Mesenteric fat pad (tissue), 1 donor: Measurements from ENCODE around the gene MRPL51. TPM values are rescaled to one million over a fixed set of nuclear protein-coding genes. Genes with fewer than 3 reads are reported as not detected.
A peak's percentile ranks its signal among the peaks of the same experiment; 100 is the strongest.

Experiments used
- DNase-seq: peaks from one replicate; pipeline ENCODE4 v3.0.0-alpha.2; 2020; ENCODE audit warnings: low spot score
- total RNA-seq: library from RNA; stranded (reverse); fragmentation: NEBNext Ultra II Directional; extraction: Animal tissue kit (Norgen Biotek cat#: 25700); gene quantifications from one replicate; pipeline ENCODE4 v1.2.1, GENCODE V29; 2021
- donor health status: DM: yes; HTN: yes; CAD: no.

MRPL51 gene
- total RNA-seq, 1 donor from 2014 or later = 116 TPM

DNA sequence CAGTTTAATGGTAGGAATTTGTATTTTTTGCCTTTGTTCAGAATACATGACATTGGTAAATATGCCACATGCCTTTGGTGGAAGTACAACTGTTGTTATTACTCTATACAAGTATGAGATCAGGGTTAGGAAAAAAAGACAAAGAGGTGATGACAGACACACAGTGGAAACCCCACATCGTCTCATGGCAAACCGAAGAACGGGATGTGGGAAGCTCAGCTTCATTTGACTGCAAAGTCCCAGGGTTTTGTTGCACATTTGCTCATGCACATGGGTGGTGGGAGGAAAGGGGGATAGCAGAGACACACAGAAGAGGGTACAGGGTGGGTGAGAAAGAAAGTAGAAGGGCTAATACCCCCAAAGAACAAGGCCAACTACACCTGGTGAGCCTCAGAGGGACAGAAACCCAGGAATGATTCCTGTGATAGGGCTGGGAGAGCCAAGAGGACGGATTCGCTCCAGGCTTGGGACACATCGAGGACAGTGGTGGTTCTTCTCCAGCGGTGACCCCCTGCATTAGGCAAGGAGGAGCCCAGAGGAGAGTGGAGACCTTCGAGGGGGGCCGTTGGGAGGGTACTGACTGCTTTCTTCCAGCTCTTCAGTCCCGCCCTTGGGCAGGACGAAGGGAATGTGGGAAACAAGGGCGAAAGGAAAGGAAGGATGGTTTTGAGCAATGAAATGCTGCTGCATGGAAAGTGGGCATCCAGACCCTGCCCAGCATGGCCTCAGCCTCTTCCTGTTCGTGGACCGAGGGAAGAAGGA is 30.6 kb downstream of the MRPL51 start:
- peak; percentile 57 for DNase-seq

DNA sequence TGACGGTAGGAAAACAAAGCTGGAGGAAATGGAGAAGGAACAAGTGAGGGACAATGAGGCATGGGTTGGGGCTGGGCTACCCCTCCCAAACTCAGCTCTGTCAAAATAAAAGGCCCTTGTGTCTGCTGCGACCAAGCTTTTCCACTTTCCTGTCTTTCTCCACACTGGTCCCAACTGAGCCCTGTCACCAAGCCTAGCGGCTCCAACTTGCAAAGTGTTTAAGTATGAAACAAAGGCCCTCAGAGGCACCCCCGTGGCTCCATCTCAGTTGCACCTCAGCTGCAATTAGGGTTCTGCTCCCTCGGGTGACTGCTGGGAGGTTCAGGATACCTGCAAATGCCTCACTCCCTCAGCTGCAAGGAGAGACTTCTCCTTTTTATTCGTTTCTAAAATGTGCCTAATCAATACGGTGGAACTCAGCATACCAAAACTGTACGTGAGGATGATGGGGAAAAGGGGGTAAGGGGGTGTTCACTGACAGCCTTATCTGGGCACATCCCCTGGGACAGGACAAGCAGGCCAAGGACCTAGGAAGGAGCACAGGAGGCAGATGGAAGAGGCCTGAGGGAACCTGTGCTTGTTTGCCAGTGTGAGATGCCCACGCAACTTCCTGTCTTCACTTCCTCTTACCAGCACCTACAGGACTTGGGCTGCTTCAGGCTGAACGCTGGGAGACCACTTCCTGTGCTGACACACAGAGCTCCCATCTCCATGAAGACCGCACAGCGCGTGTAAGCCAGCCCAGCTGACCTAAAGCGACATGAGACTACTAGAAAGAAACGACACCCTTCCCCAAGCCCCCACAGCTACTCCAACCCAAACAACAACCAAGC is 31.4 kb downstream of the MRPL51 start:
- peak; percentile 85 for DNase-seq

DNA sequence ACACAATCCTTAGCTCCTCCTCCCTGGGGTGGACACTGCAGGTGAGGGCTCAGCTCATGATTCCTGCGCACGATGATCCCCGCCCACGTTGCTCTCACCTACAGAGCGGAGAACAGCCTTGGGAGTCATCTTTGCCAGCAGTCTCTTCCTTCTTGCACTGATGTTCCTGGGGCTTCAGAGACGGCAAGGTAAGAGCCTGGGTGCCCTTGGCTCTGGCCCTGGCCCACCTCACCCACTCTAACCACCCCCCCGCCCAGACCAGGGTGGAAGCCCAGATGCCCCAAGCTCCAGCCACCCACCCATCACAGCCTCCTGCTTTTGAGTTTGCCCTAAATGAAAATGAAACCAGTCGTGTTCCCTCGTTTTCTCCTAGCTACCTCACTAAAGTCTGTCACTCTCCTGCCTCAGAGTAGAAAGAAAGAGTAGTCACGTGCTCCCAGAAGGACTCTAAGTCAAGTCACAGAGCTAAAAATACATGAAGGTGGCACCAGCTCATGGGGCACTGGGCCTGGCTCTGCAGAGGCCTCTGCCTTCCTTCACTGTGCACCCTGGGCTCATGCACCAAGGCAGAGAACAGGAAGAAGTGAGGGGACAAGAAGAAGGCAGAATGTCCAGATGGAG is 32.2 kb downstream of the MRPL51 start:
- peak; percentile 33 for DNase-seq

DNA sequence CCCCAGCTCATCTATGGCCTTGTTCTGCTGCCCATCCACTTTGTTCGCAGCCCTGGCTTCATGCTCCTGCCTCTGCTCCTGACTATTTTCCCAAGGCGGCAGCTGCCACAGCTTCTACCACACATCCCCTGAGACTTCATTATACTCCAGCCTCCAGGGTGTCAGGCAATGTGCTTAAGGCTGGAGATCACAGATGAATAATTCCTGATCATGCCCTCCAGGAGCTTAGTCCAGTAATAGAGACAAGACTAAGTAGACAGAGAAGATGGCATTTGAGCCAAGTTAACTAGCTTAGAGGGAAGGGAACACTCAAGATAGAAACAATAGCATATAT is 34.1 kb downstream of the MRPL51 start:
- DNase-seq = no peak

DNA sequence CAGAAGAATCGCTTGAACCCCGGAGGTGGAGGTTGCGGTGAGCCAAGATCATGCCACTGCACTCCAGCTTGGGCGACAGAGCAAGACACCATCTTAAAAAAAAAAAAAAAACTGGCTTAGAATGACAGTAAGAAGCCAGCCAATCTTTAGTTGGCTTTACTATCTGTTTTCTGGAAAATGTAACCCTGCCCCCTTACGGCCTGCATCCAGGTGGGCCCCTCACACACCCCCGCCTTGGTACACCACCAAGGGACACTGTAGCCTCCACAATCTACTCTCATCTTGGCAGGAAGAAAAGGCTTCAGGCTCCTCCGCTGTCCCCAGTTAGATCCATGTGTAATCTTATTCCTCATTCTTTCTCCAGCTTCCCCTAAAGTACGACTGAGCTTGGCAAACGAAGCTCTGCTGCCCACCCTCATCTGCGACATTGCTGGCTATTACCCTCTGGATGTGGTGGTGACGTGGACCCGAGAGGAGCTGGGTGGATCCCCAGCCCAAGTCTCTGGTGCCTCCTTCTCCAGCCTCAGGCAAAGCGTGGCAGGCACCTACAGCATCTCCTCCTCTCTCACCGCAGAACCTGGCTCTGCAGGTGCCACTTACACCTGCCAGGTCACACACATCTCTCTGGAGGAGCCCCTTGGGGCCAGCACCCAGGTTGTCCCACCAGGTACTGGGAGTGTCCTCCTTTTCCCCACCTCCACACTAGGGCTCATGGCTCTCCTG is 34.6 kb downstream of the MRPL51 start:
- DNase-seq = peak; percentile 79

DNA sequence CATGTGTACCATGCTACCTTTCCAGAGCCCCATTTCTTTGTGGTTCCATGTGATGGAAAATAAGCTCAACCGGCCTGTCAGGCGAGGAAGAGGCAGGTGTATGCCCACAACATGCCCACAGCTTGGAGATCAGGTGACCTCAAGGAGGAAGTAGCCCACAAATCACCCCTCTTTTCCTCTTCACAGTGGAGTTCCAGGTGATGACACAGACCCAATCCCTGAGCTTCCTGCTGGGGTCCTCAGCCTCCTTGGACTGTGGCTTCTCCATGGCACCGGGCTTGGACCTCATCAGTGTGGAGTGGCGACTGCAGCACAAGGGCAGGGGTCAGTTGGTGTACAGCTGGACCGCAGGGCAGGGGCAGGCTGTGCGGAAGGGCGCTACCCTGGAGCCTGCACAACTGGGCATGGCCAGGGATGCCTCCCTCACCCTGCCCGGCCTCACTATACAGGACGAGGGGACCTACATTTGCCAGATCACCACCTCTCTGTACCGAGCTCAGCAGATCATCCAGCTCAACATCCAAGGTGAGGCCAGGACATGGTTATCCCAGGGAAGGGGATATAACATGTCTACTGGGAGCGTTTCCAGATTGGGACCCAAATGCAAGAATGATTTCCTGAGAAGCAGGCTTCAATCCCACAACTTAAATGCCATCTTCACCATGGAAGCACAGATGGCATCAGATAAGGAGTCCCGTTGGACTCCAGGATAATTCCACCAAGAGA is 35.7 kb downstream of the MRPL51 start:
- DNase-seq = peak; percentile 65

DNA sequence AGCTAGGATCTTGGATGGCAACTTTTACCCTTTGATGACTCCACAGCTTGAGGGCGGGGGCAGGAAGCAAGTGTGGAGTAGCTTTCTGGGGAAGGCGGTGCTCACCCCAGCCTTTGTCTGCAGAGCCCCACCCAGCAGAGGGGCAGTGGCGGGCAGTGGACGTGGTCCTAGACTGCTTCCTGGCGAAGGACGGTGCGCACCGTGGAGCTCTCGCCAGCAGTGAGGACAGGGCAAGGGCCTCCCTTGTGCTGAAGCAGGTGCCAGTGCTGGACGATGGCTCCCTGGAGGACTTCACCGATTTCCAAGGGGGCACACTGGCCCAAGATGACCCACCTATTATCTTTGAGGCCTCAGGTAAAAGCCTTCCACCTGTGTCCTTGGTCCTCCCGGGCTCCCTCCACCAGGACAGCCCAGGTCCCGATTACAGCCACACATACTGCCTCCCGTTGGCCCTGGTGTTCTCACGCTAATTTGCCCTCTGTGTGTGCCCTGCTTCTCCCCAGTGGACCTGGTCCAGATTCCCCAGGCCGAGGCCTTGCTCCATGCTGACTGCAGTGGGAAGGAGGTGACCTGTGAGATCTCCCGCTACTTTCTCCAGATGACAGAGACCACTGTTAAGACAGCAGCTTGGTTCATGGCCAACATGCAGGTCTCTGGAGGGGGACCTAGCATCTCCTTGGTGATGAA is 40.0 kb downstream of the MRPL51 start:
- DNase-seq = peak; percentile 89

DNA sequence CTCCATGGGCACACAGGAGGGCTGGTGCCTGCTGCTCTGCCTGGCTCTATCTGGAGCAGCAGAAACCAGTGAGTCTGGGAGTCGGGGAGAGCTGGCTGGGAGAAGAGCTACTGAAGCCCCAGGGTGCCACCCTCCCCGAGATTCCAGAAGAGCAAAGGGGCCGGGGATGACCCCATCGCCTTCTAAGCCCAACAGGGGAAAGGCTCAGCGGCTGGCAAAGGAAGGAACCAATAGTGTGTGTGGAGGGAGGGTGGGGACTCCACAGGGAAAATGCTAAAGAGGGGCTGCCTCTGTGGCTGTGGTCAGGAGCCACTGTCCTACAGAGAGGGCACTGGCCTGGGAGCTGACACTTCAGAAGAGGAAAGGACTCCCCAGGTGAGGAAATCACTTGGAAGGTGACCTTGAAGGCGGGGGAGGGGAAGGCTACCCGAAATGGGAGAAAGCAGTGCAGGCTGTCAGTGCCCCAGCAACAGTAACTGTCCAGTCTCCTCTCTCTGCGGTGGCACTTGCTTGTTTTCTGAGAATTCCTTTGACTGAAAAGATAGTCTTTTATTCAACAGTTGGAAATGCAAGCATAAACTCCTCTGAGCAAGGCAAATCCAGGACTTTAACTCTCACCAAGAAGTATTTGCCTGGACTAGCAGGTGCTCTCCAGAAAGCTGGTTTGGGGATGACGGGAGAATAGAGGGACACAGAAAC is 40.7 kb downstream of the MRPL51 start:
- DNase-seq = peak; percentile 71

DNA sequence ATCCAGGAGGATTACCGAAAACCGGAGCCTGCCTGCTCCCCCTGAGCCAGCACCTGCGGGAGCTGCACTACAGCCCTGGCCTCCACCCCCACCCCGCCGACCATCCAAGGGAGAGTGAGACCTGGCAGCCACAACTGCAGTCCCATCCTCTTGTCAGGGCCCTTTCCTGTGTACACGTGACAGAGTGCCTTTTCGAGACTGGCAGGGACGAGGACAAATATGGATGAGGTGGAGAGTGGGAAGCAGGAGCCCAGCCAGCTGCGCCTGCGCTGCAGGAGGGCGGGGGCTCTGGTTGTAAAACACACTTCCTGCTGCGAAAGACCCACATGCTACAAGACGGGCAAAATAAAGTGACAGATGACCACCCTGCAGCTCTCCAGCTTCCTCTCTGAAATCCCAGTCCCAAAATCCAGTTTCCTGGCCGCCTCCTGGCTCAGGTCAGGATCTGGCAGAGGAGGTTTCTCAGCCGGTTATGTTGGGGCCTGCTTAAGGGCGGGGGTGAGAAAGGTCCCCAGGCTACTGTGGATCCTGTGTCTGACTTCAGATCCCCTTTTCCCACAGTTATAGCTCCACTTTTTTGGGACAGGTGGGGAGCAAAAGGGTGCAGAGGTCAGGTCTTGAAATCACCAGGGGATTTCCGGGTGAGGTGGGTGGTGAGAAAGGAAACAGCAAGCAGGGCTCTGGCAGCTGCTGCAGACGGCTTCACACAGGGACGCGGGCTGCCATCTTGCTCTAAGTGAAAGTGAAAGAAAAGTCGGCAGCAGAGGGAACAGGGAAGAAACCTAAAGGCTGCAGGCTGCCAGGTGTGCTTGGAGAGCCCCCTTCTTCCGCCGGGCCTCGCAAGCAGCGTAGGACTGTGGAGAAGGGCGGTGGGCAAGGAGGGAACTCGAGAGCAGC is 41.5 kb downstream of the MRPL51 start, which contains the start of gene TAPBPL:
TAPBPL (plus strand) TSS at position 695 of the 897 bp plus-strand sequence. CDS start 207 bp downstream, outside the sequence.
- peak; percentile 91 for DNase-seq

DNA sequence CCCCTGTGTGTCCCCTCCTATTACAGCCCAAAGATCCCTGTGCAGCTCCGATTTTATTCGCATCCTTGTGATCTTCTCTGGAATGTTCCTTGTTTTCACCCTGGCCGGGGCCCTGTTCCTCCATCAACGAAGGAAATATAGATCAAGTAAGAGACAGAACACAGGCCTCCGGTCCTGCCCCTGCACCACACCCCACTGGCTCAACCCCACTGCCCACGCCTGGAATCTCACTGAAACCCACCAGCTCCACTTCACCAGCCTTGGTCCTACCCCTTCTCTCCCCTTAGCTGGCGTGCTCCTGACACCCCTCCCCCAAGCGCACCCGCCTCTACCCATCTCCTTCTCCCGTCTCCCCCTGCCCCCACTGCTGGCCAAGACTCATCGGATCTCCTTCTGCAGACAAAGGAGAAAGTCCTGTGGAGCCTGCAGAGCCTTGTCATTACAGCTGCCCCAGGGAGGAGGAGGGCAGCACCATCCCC is 42.2 kb downstream of the MRPL51 start:
- no peak for DNase-seq

DNA sequence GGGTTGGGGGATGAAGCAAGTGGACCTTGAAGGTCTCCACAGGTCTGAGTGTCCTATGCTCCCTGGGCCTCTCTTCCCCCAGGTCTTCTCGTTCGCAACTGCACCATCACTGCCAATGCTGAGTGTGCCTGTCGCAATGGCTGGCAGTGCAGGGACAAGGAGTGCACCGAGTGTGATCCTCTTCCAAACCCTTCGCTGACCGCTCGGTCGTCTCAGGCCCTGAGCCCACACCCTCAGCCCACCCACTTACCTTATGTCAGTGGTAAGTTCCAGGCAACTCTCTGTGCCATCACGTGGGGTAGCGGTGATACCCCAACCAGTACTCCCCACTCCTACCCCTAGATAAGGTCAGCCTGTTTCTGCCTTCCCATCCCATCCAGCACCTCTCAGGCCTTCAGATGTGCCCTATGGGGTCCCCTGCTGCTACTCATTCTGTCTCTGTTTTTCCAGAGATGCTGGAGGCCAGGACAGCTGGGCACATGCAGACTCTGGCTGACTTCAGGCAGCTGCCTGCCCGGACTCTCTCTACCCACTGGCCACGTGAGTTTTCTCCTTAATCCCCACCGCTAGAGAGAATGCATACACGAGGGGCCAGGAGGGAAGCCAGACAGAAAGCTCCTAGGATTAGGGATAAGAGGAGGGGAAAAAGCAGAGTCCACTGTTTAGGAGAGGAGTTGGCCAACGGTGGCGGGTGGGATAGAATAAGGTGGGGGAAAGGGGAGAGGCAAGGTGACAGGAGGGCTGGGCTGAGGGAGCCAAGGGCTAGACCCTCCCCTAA is 42.8 kb downstream of the MRPL51 start:
- DNase-seq = peak; percentile 86

DNA sequence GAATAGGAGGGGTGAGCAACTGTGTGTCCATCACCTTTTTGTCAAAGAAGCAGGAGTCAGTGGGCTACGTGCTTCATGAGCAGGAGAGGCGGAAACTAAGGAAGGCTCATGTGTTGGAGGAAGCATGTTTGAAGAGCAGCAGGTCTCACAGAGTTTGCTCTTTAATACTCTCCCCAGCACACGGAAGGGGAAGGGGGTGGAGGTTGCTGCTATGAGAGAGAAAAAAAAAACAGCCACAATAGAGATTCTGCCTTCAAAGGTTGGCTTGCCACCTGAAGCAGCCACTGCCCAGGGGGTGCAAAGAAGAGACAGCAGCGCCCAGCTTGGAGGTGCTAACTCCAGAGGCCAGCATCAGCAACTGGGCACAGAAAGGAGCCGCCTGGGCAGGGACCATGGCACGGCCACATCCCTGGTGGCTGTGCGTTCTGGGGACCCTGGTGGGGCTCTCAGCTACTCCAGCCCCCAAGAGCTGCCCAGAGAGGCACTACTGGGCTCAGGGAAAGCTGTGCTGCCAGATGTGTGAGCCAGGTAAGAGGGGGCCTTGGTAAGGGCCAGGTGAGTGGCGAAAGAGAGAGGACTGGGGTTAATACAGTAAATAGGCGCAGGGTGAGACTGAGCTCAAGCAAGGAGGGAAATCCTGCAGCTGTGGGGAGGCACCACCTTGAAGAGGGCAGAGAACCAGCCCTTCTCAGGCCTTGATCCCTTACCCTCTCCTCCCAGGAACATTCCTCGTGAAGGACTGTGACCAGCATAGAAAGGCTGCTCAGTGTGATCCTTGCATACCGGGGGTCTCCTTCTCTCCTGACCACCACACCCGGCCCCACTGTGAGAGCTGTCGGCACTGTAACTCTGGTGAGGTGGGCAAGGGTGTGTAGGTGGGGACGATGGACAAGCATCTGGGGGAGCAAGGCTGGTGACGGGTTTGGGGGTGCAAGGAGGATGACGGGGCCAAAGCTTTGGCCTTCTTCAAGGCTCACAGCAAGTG is 48.1 kb downstream of the MRPL51 start, which contains the start of gene CD27:
CD27 (plus strand) TSS at position 252 of the 985 bp plus-strand sequence; CDS start at position 393, 141 bp downstream.
- no peak for DNase-seq

DNA sequence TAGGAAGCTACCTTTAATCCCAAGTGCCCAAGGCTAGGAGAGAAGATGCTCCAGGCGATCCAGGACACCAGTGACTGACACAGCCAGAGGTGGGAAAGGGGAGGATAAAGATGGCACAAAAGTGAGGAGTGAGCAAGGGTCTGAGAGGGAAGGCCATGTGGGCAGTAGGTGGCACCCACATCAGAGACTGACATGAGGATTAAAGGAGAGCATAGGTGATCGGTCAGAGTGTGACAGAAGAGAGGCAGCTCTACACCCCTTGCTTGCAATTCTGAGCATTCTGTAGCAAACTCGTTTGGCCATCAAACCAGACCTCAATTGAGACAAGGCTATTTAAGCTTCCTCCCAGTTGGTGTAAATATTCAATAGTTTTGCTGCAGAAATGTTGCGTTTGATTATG is 49.0 kb downstream of the MRPL51 start:
- DNase-seq = no peak

DNA sequence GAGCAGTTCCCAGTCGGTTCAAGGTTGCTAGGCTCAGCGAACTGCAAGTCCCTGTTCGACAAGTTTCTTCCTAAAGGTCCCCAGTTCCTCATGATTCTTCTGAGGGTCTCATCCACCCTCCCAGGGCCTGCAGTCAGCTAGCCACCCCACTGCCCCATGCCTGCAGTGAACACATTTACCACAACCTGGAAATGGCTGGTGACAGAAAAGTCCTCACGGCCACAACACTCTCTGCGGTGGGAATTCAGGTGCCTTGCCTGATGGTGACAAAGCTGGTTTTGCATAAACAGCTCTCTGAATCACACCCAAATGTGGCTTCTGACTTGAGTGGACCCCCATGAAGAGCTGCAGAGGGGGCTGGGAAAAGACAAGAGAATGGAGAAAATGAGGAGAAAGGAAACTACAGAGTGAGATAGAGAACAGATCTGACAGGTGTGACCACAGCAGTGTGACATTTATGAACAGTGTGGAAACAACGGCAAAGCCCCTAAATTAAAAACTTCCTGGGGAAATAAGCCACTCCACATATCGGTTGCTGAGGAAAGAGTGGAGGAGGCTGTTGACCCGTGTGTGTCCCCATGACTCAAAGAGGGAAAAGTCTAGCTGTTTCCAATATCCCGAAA is 49.6 kb downstream of the MRPL51 start:
- no peak for DNase-seq

DNA sequence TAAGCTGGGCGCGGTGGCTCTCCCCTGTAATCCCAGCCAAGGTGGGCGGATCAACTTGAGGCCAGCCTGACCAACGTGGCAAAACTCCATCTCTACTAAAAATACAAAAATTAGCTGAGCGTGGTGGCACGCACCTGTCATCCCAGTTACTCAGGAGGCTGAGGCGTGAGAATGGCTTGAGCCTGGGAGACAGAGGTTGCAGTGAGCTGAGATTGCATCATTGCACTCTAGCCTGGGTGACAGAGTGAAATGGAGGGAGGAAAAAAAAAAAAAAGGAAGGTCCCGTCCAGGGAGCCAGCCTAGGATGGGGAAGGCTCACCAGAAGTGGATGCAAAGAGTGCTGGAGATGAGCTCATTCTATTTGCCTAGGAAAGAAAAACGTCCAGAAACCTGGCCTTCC is 50.2 kb downstream of the MRPL51 start:
- no peak for DNase-seq
